HCT116 (cell line): ENCODE results near the gene PRPH.

ENCODE experiments used
- CEBPB ChIP-seq: IDR thresholded peaks from 2 replicates; pipeline ENCODE4 v1.6.1; 2012; ENCODE audit warnings: low read depth
- CTCF ChIP-seq, 3 experiments: fragments of 200-600 bp in 1 of 3; sonication (generic) in 1 of 3; IDR thresholded peaks in 2 of 3; conservative IDR thresholded peaks in 1 of 3; 2 replicates each; pipeline ENCODE4 v1.5.1; 2012 to 2017; ENCODE audit warnings: low read depth in 2 of 3, low read length in 2 of 3, antibody characterized with exemption in 1 of 3, borderline replicate concordance in 1 of 3, control low read depth in 1 of 3, mild to moderate bottlenecking in 1 of 3, mixed read lengths in 1 of 3, mixed run types in 1 of 3, moderate library complexity in 1 of 3; ENCODE audit not compliant: insufficient read depth in 1 of 3
- SRF ChIP-seq: IDR thresholded peaks from 2 replicates; pipeline ENCODE4 v1.6.1; 2012; ENCODE audit warnings: low read depth

- TF ChIP-seq CEBPB (no peak), SRF (no peak), CTCF (IDR thresholded peaks at IDR 0.05 in 2 of 3, conservative IDR thresholded peaks at IDR 0.05 in 1 of 3; ENCODE audit: borderline replicate concordance in 1 of 3, insufficient read depth in 1 of 3, low read depth in 2 of 3, low read length in 2 of 3) (no peak)
Observed at GRCh38 chr12:49322708-49323523, 28.0 kb downstream of the PRPH start, which contains the start of gene TROAP.
